ENCODE data around the gene CRTAC1. TPM values are rescaled to one million over a fixed set of nuclear protein-coding genes. Genes with fewer than 3 reads are reported as not detected.

CRTAC1 gene
- polyA plus RNA-seq, 3 donors: 15.4 to 42.2 (median 22.0) TPM

DNA sequence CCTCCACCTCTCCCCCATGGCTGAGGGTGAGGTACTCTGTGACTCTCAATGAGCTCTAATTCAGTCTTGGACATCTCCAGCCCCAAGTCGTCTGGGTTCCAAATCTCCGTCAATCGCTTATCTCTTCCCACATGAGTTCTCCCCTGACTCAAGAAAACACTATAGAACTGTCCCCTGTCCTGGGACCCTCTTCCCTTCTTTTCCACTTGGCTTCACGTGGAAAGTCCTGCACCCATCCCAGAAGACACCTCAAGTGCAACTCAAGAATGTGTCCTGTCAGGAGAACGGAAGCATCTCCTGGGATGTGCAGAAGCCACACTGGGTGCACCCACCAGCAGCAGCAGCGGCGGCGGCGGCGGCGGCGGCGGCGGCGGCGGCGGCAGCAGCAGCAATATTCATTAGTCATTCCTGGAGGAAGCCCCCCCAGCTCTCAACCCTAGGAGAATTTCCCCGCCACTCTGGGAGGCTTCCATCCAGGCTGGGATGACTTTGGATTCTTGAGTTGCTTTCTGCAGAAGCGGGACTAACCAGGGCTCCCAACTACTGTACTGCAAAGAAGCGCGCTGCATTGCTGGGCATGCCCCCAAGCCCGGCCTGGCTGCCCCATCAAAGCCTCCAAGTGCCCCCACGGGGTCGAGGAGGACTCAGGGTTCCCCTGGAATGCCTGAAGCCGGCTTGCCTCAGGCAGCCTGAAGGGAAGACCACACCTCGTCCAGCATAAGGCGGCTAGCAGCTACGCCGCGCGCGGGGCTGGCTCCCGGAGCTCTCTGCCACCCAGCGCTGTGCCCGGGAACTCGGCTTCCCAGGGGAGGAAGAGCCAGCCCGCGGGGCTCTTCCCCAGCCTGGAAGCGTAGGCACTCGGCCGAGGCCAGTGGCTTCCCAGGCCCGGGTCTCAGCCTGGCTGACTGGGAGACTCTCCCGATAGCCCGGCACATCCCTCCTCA, 1.0 kb downstream of the CRTAC1 start:
- DNase-seq (ENCODE audit: low read depth in 3 of 3, low spot score in 2 of 3): no peak

GRCh38 chr10:98028168-98028770, 2.2 kb downstream of the CRTAC1 start:
- peak in 1 of 3 donors; percentile 46 for DNase-seq (ENCODE audit: low read depth in 3 of 3, low spot score in 2 of 3)

DNA sequence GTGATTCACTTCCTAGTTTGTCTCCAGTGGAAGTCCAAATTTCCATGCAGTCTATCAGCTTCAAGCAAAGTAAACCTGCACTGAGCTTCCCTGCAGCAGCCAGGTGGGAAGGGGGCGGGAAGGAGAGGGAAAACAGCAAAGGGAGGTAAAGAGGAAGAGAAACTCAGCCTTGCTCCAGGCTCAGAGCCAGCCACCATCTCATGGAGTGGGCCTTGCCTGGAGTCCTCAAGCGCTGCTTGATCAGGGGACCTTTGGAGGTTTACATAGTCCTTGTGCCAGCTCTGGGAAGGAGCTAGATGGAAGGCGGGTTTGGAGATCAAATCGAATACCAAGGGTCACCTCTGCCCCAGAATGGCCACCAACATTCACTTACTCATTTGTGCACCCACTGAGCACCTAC, 7.4 kb downstream of the CRTAC1 start:
- no peak for DNase-seq (ENCODE audit: low read depth in 3 of 3, low spot score in 2 of 3)

DNA sequence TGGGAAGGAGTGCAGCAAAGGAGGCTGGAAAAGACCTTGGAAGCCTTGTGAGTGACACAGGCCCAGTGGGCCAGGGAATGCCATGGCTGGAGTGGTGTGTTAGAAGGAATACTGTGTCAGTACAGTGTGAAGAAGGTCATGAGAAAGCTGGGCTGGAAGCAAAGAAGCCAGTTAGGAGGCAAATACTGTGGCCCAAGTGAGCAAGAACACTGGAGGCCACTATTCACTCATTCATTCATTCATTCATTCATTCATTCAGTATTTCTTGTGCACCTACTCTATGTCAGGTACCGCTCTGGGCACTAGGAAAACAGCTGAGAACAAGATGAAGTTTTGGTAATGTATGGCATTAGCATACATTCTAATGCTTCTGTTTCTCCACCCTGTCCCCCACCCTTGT, 9.6 kb downstream of the CRTAC1 start:
- DNase-seq (ENCODE audit: low read depth in 3 of 3, low spot score in 2 of 3): no peak

- DNase-seq (ENCODE audit: low read depth in 3 of 3, low spot score in 2 of 3): no peak
Measured at GRCh38 chr10:98020254-98020653, 10.2 kb downstream of the CRTAC1 start.

DNA sequence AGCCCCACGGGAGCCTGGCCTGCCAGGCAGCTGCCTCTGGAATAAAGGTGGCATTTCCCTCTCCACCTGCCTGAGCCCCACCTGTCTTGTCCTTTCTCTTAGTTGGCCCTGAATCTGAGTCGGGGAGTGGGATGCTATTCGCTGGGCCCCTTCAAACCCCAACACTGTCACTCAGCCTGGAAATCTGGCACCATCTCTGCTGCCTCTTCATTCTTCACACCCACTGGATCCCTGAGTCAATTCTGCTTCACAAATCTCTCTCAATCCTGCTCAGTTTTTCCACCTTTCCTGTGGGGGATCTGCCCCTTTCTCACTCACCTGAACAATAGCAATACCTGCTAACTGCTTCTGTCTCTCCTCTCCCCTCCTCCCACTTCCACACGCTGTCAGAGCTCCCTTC, 10.6 kb downstream of the CRTAC1 start:
- no peak for DNase-seq (ENCODE audit: low read depth in 3 of 3, low spot score in 2 of 3)

GRCh38 chr10:98016772-98017475, 13.5 kb downstream of the CRTAC1 start:
- DNase-seq (ENCODE audit: low read depth in 3 of 3, low spot score in 2 of 3): no peak

DNA sequence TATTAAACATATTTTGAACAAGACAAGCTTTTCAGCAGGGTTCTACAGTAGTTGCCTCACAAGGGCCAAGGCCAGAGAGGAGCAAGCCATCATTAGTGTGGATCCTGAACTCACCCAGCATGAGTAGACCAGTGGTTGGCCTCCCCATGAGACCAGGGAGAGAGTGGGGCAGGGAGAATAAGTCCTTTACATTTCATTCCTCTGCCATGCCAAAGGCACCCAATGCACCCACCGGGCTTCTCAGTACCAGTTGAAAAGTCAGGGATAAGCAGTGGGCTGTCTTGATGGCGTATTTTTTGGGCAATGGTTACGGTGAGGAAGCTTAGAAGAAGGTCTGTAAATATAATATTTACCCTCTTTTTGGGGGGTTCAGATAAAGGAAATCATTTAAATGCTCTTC, 16.6 kb downstream of the CRTAC1 start:
- DNase-seq (ENCODE audit: low read depth in 3 of 3, low spot score in 2 of 3): no peak

- DNase-seq (ENCODE audit: low read depth in 3 of 3, low spot score in 2 of 3): no peak
Measured at GRCh38 chr10:98013122-98013521, 17.3 kb downstream of the CRTAC1 start.

DNA sequence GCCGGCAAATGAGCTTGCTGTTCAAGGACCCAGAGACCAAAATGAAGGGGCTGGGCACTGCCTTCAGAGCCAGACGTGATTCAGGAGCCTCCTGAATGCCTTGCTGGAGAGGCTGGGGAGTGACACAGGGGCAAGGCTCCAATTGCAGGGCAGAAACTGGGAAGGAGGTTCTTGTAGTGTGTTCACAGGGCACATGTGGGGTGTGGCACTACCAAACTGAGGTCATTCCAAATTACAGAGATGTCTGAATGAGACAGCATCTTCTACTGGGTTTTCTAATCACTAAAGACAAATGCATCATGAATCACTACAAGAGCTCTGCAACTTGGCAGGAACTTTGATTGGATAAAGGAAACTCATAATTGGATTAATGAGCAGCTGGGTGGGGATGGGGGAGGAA, 17.8 kb downstream of the CRTAC1 start:
- DNase-seq (ENCODE audit: low read depth in 3 of 3, low spot score in 2 of 3): no peak

- DNase-seq (ENCODE audit: low read depth in 3 of 3, low spot score in 2 of 3): no peak
Measured at GRCh38 chr10:98010939-98011685, 19.3 kb downstream of the CRTAC1 start.

- DNase-seq (ENCODE audit: low read depth in 3 of 3, low spot score in 2 of 3): no peak
Measured at GRCh38 chr10:98006266-98006665, 24.2 kb downstream of the CRTAC1 start.

DNA sequence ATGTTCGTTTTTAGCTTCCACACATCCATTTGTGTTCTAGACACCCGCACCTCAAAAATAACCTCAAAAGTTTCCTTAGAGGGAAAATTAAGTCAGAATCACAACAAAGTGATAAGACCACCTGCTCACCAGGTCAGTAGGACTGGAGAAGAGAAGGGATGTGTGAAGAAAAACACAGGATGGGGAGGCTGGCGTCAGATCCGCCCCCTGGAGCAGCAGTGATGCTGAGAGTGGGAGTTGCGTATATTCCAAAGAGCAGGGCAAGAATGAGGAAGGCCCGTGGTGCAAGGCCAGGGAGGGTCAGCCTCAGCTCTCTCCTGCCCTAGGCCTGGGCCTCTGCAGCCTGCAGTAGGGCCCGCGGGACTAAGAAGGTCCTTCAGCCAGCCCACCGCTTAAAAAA, 28.7 kb downstream of the CRTAC1 start:
- DNase-seq (ENCODE audit: low read depth in 3 of 3, low spot score in 2 of 3): no peak

DNA sequence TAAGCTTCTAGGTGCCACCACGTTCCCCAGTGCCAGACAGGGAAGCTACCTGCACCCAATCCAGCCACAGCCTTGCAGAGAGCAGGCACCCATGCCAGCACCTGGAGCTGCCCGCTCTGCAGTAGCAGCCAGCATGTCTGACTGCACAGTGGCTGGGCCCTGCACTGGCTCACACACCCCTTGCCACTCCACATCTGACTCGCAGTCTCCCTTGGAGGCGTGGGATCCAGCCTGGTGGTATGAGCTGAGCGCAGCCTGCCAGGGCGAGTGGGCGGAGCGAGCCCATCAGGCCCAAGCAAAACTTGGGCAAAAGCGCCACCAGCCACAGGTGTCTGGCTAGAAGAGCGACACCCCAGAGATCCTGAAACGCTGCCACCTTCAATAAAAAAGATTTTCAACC, 30.1 kb downstream of the CRTAC1 start:
- DNase-seq (ENCODE audit: low read depth in 3 of 3, low spot score in 2 of 3): no peak

GRCh38 chr10:97999923-98000248, 30.5 kb downstream of the CRTAC1 start:
- DNase-seq (ENCODE audit: low read depth in 3 of 3, low spot score in 2 of 3): no peak

GRCh38 chr10:97999066-97999922, 31.1 kb downstream of the CRTAC1 start:
- no peak for DNase-seq (ENCODE audit: low read depth in 3 of 3, low spot score in 2 of 3)

GRCh38 chr10:97991871-97992270, 38.5 kb downstream of the CRTAC1 start:
- peak; percentile 31 to 67 (median 37) for DNase-seq (ENCODE audit: low read depth in 3 of 3, low spot score in 2 of 3)

DNA sequence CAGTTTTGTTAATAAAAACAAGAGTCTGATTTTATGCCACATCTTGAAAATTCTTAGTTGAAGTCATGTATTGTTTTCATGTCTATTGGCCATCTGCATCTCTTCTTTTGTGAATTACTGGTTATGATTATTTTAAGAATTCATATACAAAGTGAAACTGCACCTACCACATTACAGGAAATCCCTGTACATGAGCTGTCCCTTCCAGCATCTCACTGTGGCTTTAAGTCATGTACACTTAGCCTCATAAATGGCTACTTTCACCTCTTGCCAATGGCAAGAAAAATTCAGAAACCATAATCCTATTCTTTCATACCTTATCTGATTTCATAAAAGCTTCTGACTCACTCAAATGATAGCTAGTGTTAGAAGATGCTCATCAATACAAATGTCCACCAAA, 48.6 kb downstream of the CRTAC1 start:
- DNase-seq (ENCODE audit: low read depth in 3 of 3, low spot score in 2 of 3): no peak

- no peak for DNase-seq (ENCODE audit: low read depth in 3 of 3, low spot score in 2 of 3)
Measured at GRCh38 chr10:97977673-97978072, 52.7 kb downstream of the CRTAC1 start.

GRCh38 chr10:97975598-97975997, 54.8 kb downstream of the CRTAC1 start:
- no peak for DNase-seq (ENCODE audit: low read depth in 3 of 3, low spot score in 2 of 3)
